ENCODE results near the gene SMYD3. TPM values are rescaled to one million over a fixed set of nuclear protein-coding genes. Genes with fewer than 3 reads are reported as not detected.

SMYD3 gene
- total RNA-seq, 3 donors from 2014 or later, result 16.3 to 18.0 (median 16.4) TPM

DNA sequence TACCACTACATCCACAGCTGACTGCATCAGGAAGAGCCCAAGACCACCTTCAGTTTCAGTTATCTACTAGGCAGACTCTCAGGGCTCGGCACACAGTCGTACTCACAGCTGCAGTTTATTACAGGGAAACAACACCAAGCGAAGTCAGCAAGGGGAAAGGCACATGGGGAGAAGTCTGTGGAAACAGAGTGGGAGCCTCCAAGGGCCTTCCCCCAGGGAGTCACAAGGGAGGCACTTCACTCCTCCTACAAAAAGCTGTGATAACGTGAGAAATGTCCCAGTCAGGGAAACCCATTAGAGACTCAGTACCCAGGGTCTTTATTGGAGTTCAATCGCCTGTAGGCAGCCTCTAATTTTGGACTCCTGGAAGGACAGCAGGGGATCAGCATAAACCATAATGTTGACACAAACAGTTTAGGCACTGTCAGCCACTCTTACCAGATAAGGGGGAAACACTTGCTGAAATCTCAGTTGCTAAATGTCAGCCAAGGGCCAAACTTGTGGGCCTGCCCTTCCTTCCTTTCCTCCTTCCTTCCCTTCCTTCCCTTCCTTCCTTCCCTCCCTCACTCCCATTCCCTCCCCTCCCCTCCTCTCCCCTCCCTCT is 444.0 kb downstream of the SMYD3 start:
- intact Hi-C loops (cut with DNase I, micrococcal nuclease), result no loop called here
- TF ChIP-seq, protein P1, sequence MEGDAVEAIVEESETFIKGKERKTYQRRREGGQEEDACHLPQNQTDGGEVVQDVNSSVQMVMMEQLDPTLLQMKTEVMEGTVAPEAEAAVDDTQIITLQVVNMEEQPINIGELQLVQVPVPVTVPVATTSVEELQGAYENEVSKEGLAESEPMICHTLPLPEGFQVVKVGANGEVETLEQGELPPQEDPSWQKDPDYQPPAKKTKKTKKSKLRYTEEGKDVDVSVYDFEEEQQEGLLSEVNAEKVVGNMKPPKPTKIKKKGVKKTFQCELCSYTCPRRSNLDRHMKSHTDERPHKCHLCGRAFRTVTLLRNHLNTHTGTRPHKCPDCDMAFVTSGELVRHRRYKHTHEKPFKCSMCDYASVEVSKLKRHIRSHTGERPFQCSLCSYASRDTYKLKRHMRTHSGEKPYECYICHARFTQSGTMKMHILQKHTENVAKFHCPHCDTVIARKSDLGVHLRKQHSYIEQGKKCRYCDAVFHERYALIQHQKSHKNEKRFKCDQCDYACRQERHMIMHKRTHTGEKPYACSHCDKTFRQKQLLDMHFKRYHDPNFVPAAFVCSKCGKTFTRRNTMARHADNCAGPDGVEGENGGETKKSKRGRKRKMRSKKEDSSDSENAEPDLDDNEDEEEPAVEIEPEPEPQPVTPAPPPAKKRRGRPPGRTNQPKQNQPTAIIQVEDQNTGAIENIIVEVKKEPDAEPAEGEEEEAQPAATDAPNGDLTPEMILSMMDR (IDR thresholded peaks at IDR 0.05), result no peak
- H3K4me3 ChIP-seq, result no peak overlapping the region
- H3K9me3 ChIP-seq, result no peaks in the 10 kb centered on the region
- ATAC-seq, result no peak
- H3K4me1 ChIP-seq (ENCODE audit: low read depth), result no peaks in the 10 kb centered on the region
- DNase-seq, result no peak
- no peaks in the 10 kb centered on the region for H3K36me3 ChIP-seq (ENCODE audit: low read depth)

DNA sequence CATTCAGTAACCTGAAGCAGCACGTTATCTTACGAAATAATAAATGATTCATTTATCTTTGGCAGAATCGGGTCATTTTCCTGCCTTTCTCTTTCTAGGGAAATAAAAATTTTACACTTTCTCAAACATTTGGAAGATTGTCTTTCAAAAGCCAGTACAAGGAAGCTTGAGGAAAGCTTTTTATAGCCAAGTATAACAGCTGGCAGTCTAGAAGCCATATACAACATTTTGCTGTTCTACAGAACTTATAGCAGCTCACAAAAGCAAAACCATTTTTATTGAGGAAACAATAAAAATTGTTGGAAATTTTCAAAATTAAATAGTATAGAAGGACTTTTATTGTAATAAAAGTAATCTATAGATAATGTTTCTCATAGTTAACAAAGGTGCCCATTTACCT is 448.6 kb downstream of the SMYD3 start:
- ATAC-seq (peak; percentile 59), DNase-seq (no peak)
- H3K4me3 ChIP-seq, result no peak overlapping the region
- H3K36me3 ChIP-seq (ENCODE audit: low read depth), result no peaks in the 10 kb centered on the region
- no peaks in the 10 kb centered on the region for H3K9me3 ChIP-seq
- H3K4me1 ChIP-seq (ENCODE audit: low read depth), result no peaks in the 10 kb centered on the region
- intact Hi-C loops (cut with DNase I, micrococcal nuclease), result no loop called here
- TF ChIP-seq, protein P1 (IDR thresholded peaks at IDR 0.05), result no peak

- Histone ChIP-seq H3K4me1 (ENCODE audit: low read depth) (no peaks in the 10 kb centered on the region), H3K36me3 (ENCODE audit: low read depth) (no peaks in the 10 kb centered on the region), H3K9me3 (no peaks in the 10 kb centered on the region), H3K4me3 (no peak overlapping the region)
- ATAC-seq, result peak; percentile 71
- intact Hi-C loops (cut with DNase I, micrococcal nuclease), result no loop called here
- no peak for DNase-seq
- TF ChIP-seq, protein P1 (IDR thresholded peaks at IDR 0.05), result no peak
Measured at GRCh38 chr1:246052603-246053002, 454.5 kb downstream of the SMYD3 start.

GRCh38 chr1:246051909-246052518 is 455.1 kb downstream of the SMYD3 start:
- H3K9me3 ChIP-seq, result no peaks in the 10 kb centered on the region
- no peaks in the 10 kb centered on the region for H3K36me3 ChIP-seq (ENCODE audit: low read depth)
- ATAC-seq, result no peak
- DNase-seq, result no peak
- H3K4me3 ChIP-seq, result no peak overlapping the region
- intact Hi-C loops (cut with DNase I, micrococcal nuclease), result no loop called here
- TF ChIP-seq, protein P1 (IDR thresholded peaks at IDR 0.05), result no peak
- no peaks in the 10 kb centered on the region for H3K4me1 ChIP-seq (ENCODE audit: low read depth)

- TF ChIP-seq, protein P1 (IDR thresholded peaks at IDR 0.05), result no peak
- Histone ChIP-seq H3K36me3 (ENCODE audit: low read depth) (no peaks in the 10 kb centered on the region), H3K4me1 (ENCODE audit: low read depth) (no peaks in the 10 kb centered on the region), H3K4me3 (no peak overlapping the region), H3K9me3 (no peaks in the 10 kb centered on the region)
- no peak for DNase-seq
- ATAC-seq, result no peak
- intact Hi-C loops (cut with DNase I, micrococcal nuclease), result no loop called here
Measured at GRCh38 chr1:246048693-246049092, 458.4 kb downstream of the SMYD3 start.

Measured in mucosa of descending colon (tissue), 3 donors.